Colonic mucosa (tissue), 4 donors: ENCODE data around the gene CDCA4. TPM values are rescaled to one million over a fixed set of nuclear protein-coding genes. Genes with fewer than 3 reads are reported as not detected.

Experiments used
- DNase-seq: peaks from one replicate; pipeline ENCODE4 v3.0.0-alpha.2; 2020
- H3K27ac ChIP-seq: fragments of 200-600 bp; one replicate; pipeline ENCODE4 v1.8.0; 2021
- H3K27me3 ChIP-seq: fragments of 200-600 bp; one replicate; pipeline ENCODE4 v1.8.0; 2021
- H3K36me3 ChIP-seq: fragments of 200-600 bp; one replicate; pipeline ENCODE4 v1.8.0; 2021
- H3K4me1 ChIP-seq: fragments of 200-600 bp; one replicate; pipeline ENCODE4 v1.8.0; 2021; ENCODE audit warnings: mild to moderate bottlenecking
- H3K4me3 ChIP-seq: fragments of 200-600 bp; one replicate; pipeline ENCODE4 v1.8.0; 2021
- H3K9ac ChIP-seq, 2 donors: one replicate each; pipeline ENCODE4 v1.7.0; 2013; ENCODE audit warnings: control low read depth in 2 of 2, low read depth in 2 of 2, low read length in 2 of 2
- H3K9me3 ChIP-seq: fragments of 200-600 bp; one replicate; pipeline ENCODE4 v1.8.0; 2021
- intact Hi-C: fragments of 100-400 bp; cut with DNase I; formaldehyde crosslinking; loops from one replicate; pipeline ENCODE4 v1.14.1; 2022
- total RNA-seq, 2 donors: library from RNA; stranded (reverse); fragmentation: NEBNext Ultra II Directional in 1 of 2; extraction: Animal tissue kit (Norgen Biotek cat#: 25700) in 1 of 2; gene quantifications; one replicate each; pipeline ENCODE4 v1.2.1, GENCODE V29; 2021
- TF ChIP-seq, protein P1 (sequence below): fragments of 200-600 bp; IDR thresholded peaks from one replicate; pipeline ENCODE4 v1.8.0; 2022; ENCODE audit warnings: antibody characterized with exemption, mild to moderate bottlenecking
- donor health status: healthy.
- donor health status: DM: no; HTN: no; CAD: no.
- donor health status: DM: no; HTN: no; CAD: no.

CDCA4 gene
- total RNA-seq, 2 donors from 2014 or later: 8.3 to 16.3 TPM

DNA sequence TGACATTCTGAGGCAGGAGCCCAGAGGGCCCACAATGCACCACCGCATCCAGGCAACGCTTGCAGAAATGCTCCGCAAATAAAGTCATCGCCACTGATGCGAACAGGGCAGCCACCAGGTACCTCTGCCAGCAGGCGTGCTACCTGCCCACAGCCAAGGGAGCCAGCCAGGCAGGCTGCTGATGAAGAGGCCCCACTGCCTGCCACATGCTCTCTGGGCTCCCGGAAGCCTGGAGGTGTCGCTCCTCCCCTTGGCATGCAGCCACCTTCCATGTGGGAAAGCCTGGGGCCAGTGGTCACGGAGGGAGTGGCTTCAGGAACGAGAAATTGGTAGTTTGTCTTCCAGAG is 29.6 kb upstream of the CDCA4 start:
- H3K27ac ChIP-seq: no peak overlapping the region
- intact Hi-C loops: loop anchor here (10.0 kb wide), 1 partner anchor 276 kb away; no protein-coding TSS in a partner anchor
- peak; percentile 83 for DNase-seq

DNA sequence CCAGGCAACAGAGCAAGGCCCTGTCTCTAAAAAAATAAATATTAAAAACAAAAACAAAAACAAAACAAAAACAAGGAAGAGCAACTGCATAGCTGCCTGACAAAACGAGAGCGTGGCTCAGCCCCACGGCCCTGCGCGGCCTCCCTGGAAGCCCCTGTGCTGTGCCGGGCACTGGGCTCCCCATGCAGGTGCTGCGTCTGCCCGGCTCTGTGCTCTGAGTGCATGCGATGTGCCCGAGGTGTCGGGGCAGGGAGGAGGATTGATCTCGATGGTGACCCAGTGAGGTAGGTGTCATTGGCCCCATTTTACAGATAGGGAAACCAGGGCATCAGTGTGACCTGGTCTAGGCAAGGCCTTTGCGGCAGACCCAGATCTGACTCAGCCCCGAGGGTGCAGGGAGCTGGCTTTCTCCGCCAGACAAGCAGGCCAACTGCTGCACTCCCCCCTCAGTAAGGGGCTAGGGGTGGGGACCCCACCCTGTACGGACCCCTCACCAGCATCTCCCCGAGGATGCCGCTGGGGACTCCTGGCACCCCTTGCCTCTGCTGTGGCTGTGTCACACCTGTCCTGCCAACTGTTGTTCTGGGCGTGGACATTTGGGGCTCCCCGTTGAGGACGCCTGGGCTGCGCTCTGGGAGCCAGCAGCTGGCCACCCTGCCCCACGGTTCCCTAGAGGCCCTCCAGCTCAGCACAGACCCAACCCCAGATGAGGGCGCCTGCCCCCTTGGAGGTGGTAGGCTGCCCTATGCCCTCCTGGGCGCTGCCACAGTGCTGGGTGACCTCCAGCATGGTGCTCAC is 29.1 kb upstream of the CDCA4 start:
- Histone ChIP-seq H3K4me3 (no peak overlapping the region), H3K27ac (no peak overlapping the region), H3K27me3 (no peaks in the 10 kb centered on the region), H3K36me3 (no peaks in the 10 kb centered on the region), H3K9me3 (no peaks in the 10 kb centered on the region), H3K4me1 (no peaks in the 10 kb centered on the region), H3K9ac (peak overlapping the region in 1 of 2 donors; percentile 18)
- TF ChIP-seq, protein P1, sequence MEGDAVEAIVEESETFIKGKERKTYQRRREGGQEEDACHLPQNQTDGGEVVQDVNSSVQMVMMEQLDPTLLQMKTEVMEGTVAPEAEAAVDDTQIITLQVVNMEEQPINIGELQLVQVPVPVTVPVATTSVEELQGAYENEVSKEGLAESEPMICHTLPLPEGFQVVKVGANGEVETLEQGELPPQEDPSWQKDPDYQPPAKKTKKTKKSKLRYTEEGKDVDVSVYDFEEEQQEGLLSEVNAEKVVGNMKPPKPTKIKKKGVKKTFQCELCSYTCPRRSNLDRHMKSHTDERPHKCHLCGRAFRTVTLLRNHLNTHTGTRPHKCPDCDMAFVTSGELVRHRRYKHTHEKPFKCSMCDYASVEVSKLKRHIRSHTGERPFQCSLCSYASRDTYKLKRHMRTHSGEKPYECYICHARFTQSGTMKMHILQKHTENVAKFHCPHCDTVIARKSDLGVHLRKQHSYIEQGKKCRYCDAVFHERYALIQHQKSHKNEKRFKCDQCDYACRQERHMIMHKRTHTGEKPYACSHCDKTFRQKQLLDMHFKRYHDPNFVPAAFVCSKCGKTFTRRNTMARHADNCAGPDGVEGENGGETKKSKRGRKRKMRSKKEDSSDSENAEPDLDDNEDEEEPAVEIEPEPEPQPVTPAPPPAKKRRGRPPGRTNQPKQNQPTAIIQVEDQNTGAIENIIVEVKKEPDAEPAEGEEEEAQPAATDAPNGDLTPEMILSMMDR: no peak
- intact Hi-C loops: loop anchor here (5.0 to 10.0 kb wide), 2 partner anchors 153 to 275 kb away; no protein-coding TSS in a partner anchor
- no peak for DNase-seq

More for the DNA sequence above, 29.6 kb upstream of the CDCA4 start:
- Histone ChIP-seq H3K9me3 (no peaks in the 10 kb centered on the region), H3K4me1 (no peaks in the 10 kb centered on the region), H3K4me3 (no peak overlapping the region), H3K27me3 (no peaks in the 10 kb centered on the region), H3K9ac (peak overlapping the region in 1 of 2 donors; percentile 18), H3K36me3 (no peaks in the 10 kb centered on the region)
- TF ChIP-seq, protein P1: no peak

DNA sequence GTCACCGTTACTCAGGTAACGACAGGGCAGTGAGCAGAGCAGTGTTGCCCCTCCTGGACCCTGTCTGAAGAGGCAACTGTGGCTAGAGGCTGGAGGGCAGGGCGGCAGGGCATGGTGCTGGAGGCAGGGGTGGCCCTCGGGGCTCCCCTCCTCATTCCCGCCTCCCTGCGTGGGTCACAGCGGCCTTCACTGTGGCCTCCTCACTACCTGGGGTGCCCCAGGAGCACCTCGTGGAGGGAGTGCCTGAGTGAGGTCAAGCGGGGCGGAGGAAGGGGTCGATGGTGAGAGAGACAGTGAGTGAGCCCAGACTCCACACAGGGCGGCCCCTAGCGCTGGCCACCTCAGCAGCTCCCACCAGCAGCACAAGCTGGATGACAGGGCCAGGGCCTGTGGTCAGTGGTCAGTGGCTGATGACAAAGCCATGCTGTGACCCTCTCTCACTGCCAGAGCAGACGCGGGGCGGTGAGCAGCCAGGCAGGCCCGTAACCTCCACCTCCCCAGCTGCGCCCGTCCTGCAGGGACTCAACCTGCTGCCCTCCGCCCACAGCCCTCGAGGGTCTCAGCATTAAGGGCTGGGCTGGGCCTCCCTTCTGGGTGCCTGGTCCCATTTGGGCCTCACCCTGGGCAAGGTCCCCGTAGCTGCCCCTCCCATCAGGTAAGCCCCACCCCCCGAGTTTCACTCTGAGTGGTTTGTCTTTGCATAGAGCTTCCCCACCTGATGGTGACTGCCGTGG is 26.6 kb upstream of the CDCA4 start:
- H3K27me3 ChIP-seq: no peaks in the 10 kb centered on the region
- TF ChIP-seq, protein P1: no peak
- peak overlapping the region in 1 of 2 donors; percentile 9 for H3K9ac ChIP-seq
- no peaks in the 10 kb centered on the region for H3K4me1 ChIP-seq
- DNase-seq: no peak
- H3K4me3 ChIP-seq: no peak overlapping the region
- H3K9me3 ChIP-seq: no peaks in the 10 kb centered on the region
- intact Hi-C loops: loop anchor here (5.0 kb wide), 1 partner anchor 150 kb away; no protein-coding TSS in a partner anchor
- H3K36me3 ChIP-seq: no peaks in the 10 kb centered on the region
- H3K27ac ChIP-seq: no peak overlapping the region

DNA sequence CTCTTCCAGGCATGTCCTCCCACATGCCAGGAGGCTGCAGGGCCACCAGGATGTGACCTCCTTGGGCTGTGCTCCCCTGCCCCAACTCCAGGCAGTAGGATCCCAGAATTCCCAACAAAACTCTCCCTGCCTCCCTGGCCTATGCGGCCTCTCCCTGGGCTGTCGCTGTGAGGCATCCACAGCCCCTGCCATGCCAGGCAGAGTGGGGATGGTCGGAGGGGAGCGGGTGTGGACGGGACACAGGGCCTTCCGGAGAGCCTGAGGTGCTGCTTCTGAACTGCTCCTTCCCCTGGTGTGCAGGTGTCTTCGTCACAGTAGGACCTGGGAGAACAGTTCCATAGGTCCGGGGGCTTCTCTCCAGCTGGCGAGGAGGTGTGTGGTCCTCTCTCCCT is 26.0 kb upstream of the CDCA4 start:
- Histone ChIP-seq H3K9ac (peak overlapping the region in 1 of 2 donors; percentile 9), H3K4me1 (no peaks in the 10 kb centered on the region), H3K4me3 (no peak overlapping the region), H3K27me3 (no peaks in the 10 kb centered on the region), H3K27ac (no peak overlapping the region), H3K9me3 (no peaks in the 10 kb centered on the region), H3K36me3 (no peaks in the 10 kb centered on the region)
- intact Hi-C loops: loop anchor here (5.0 kb wide), 1 partner anchor 150 kb away; no protein-coding TSS in a partner anchor
- no peak for DNase-seq
- TF ChIP-seq, protein P1: no peak

DNA sequence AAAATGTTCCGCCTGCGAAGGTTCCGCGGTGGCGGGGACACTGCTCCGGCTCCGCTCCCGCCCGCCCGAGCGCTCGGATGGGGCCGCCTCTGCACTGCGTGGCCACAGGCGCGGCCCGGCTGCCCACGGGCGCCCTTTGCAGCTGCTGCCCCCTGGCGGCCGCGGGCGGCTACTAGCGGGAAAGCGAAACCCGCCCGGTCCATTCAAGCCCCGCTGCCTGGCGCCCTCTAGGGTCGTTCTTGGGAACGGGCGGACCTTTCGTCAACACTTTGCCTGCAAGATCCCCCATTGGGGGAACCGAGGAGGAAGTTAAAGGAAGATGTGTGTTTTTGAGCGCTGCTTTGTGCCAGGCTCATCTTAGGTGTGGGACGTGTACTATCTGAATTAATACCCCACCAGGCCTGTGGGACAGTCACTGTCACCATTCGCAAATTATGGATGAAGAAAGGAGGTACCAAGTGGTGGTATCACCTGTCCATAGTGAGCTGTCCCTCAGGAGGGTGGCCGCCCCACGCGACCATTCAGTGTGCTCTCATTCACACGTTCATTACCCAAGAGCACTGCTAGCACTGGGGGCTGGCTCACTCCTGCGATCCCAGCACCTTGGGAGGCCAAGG is 24.9 kb upstream of the CDCA4 start:
- DNase-seq: peak; percentile 93
- TF ChIP-seq, protein P1: peak; percentile 100
- Histone ChIP-seq H3K9me3 (no peaks in the 10 kb centered on the region), H3K27me3 (no peaks in the 10 kb centered on the region), H3K4me3 (no peak overlapping the region), H3K9ac (no peak overlapping the region), H3K27ac (no peak overlapping the region), H3K4me1 (no peaks in the 10 kb centered on the region), H3K36me3 (no peaks in the 10 kb centered on the region)
- intact Hi-C loops: loop anchor here (2.0 to 5.0 kb wide), 2 partner anchors 69 to 149 kb away; no protein-coding TSS in a partner anchor
